Activated CD4-positive, alpha-beta T cell treated with anti-CD3 and anti-CD28 coated beads, Interleukin-2, amount 50 U/mL, for 16 hours (primary cell): ENCODE measurements around the gene MNT.

Experiments used
- DNase-seq: peaks from one replicate; pipeline ENCODE4 v3.0.0-alpha.2; 2020

The MNT gene

GRCh38 chr17:2415081-2415480 is 14.2 kb upstream of the MNT start:
- DNase-seq: no peak

- no peak for DNase-seq
These were observed 13.7 kb upstream of the MNT start for GRCh38 chr17:2414446-2415064.

GRCh38 chr17:2412561-2413021 is 11.7 kb upstream of the MNT start:
- no peak for DNase-seq

- no peak for DNase-seq
These were observed 10.1 kb upstream of the MNT start for GRCh38 chr17:2410951-2411350.

- peak; percentile 33 for DNase-seq
These were observed 6.3 kb upstream of the MNT start for GRCh38 chr17:2406903-2407790.

GRCh38 chr17:2406271-2406902 is 5.5 kb upstream of the MNT start:
- no peak for DNase-seq

GRCh38 chr17:2405247-2405926 is 4.5 kb upstream of the MNT start:
- peak; percentile 24 for DNase-seq

GRCh38 chr17:2403044-2403443 is 2.2 kb upstream of the MNT start:
- no peak for DNase-seq

GRCh38 chr17:2402544-2402943 is 1.7 kb upstream of the MNT start:
- DNase-seq: no peak

GRCh38 chr17:2401426-2402221 is 764 bp upstream of the MNT start:
- peak; percentile 99 for DNase-seq

- DNase-seq: peak; percentile 65
These were observed 390 bp downstream of the MNT start for GRCh38 chr17:2400474-2400866.

- peak; percentile 95 for DNase-seq
These were observed 1.0 kb downstream of the MNT start for GRCh38 chr17:2399572-2400473.

GRCh38 chr17:2398655-2399571 is 1.9 kb downstream of the MNT start:
- peak; percentile 74 for DNase-seq

- no peak for DNase-seq
These were observed 2.7 kb downstream of the MNT start for GRCh38 chr17:2398182-2398581.

- DNase-seq: no peak
These were observed 3.4 kb downstream of the MNT start for GRCh38 chr17:2397247-2398171.

GRCh38 chr17:2396568-2397246 is 4.2 kb downstream of the MNT start:
- DNase-seq: peak; percentile 82

GRCh38 chr17:2396192-2396567 is 4.7 kb downstream of the MNT start:
- no peak for DNase-seq
